ENCODE measurements around the gene ABTB2. TPM values are rescaled to one million over a fixed set of nuclear protein-coding genes. Genes with fewer than 3 reads are reported as not detected.

ABTB2 gene
- total RNA-seq, 2 donors from 2014 or later: 2.1 to 4.3 TPM

DNA sequence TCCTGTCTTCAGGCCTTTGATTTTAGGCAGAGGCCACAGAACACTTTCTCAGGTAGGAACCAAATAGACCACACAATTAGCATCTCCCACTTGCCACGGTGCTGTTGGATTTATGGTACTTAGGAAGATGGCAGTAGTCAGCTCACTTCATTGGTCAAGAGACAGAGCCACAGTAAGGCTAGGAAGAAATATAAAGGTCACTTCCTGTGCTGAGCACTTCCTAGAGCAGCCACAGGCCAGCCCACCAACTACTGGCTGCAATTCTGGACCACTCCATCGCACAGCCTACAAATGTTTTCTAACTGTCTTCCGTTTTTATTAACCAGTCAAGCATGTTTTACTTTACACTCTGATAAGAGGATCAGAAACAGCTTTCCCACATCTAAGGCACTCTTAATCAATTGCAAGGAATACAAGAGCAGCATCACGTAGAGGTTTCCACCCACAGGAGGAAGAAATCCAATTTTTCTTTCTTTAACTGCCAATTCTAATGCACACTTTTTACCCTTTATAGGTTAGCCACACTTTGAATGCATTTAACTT is 54.7 kb downstream of the ABTB2 start:
- H3K27me3 ChIP-seq: no peaks in the 10 kb centered on the region
- H3K9me3 ChIP-seq: no peaks in the 10 kb centered on the region
- H3K36me3 ChIP-seq (replicated peaks in 1 of 2; ENCODE audit: insufficient read depth in 1 of 2, low read depth in 2 of 2): no peaks in the 10 kb centered on the region
- 88 to 90% methylated on average over 4 of the region's 4 CpGs for WGBS, 2 donors
- ATAC-seq (no peak), DNase-seq (no peak)
- TF ChIP-seq POLR2A (IDR thresholded peaks at IDR 0.05) (no peak), CTCF (IDR thresholded peaks at IDR 0.05) (no peak)
- no peaks in the 10 kb centered on the region for H3K4me1 ChIP-seq
- intact Hi-C loops (cut with DNase I): no loop called here
- H3K4me3 ChIP-seq: no peak overlapping the region
- no peak overlapping the region for H3K27ac ChIP-seq

GRCh38 chr11:34302046-34302921 is 55.5 kb downstream of the ABTB2 start:
- 63 to 73% methylated on average over 3 to 4 of the region's 4 CpGs for WGBS, 2 donors
- H3K9me3 ChIP-seq: no peaks in the 10 kb centered on the region
- ATAC-seq: no peak
- H3K4me1 ChIP-seq: no peaks in the 10 kb centered on the region
- TF ChIP-seq CTCF (IDR thresholded peaks at IDR 0.05) (no peak), POLR2A (IDR thresholded peaks at IDR 0.05) (no peak)
- intact Hi-C loops (cut with DNase I): no loop called here
- no peaks in the 10 kb centered on the region for H3K36me3 ChIP-seq (replicated peaks in 1 of 2; ENCODE audit: insufficient read depth in 1 of 2, low read depth in 2 of 2)
- no peak for DNase-seq
- no peak overlapping the region for H3K27ac ChIP-seq
- H3K27me3 ChIP-seq: no peaks in the 10 kb centered on the region
- no peak overlapping the region for H3K4me3 ChIP-seq

DNA sequence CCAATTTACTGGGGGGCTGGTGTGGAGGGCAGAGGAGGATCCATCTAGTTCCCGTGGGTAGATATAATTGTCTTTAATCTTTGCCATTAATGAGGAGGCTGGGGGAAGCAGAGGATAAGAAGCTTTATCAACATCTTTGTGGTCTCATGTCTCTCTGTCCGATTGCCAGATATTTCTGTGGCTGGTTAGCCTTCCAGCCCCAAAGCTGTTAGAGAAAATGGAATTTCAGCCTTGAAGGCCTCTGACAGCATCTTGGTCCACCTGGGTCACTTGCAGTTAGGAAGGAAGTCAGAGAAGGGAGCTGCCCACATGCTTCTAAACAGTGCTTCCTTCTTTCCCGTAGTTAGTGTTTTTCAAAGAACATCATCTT is 56.9 kb downstream of the ABTB2 start:
- no peaks in the 10 kb centered on the region for H3K4me1 ChIP-seq
- intact Hi-C loops (cut with DNase I): no loop called here
- WGBS, 2 donors: 61 to 77% methylated on average over 3 of the region's 3 CpGs

GRCh38 chr11:34300026-34300925 is 57.5 kb downstream of the ABTB2 start:
- H3K27ac ChIP-seq: no peak overlapping the region
- no peak for ATAC-seq
- H3K36me3 ChIP-seq (replicated peaks in 1 of 2; ENCODE audit: insufficient read depth in 1 of 2, low read depth in 2 of 2): no peaks in the 10 kb centered on the region
- no peak for DNase-seq
- no peak for TF ChIP-seq CTCF (IDR thresholded peaks at IDR 0.05)
- TF ChIP-seq POLR2A (IDR thresholded peaks at IDR 0.05): no peak
- no peaks in the 10 kb centered on the region for H3K9me3 ChIP-seq
- 82 to 90% methylated on average over 11 of the region's 11 CpGs for WGBS, 2 donors
- no peak overlapping the region for H3K4me3 ChIP-seq
- intact Hi-C loops (cut with DNase I): no loop called here
- H3K4me1 ChIP-seq: no peaks in the 10 kb centered on the region
- no peaks in the 10 kb centered on the region for H3K27me3 ChIP-seq

More for the DNA sequence above, 56.9 kb downstream of the ABTB2 start:
- TF ChIP-seq POLR2A (IDR thresholded peaks at IDR 0.05): no peak
- no peak for TF ChIP-seq CTCF (IDR thresholded peaks at IDR 0.05)
- ATAC-seq: no peak
- Histone ChIP-seq H3K27me3 (no peaks in the 10 kb centered on the region), H3K9me3 (no peaks in the 10 kb centered on the region), H3K36me3 (replicated peaks in 1 of 2; ENCODE audit: insufficient read depth in 1 of 2, low read depth in 2 of 2) (no peaks in the 10 kb centered on the region), H3K27ac (no peak overlapping the region), H3K4me3 (no peak overlapping the region)
- DNase-seq: no peak

All from body of pancreas (tissue), 4 donors.